HCT116 (cell line): ENCODE data around the gene TMEM54.

Experiments used
- CEBPB ChIP-seq: IDR thresholded peaks from 2 replicates; pipeline ENCODE4 v1.6.1; 2012; ENCODE audit warnings: low read depth
- CTCF ChIP-seq, 3 experiments: fragments of 200-600 bp in 1 of 3; sonication (generic) in 1 of 3; IDR thresholded peaks in 2 of 3; conservative IDR thresholded peaks in 1 of 3; 2 replicates each; pipeline ENCODE4 v1.5.1; 2012 to 2017; ENCODE audit warnings: low read depth in 2 of 3, low read length in 2 of 3, antibody characterized with exemption in 1 of 3, borderline replicate concordance in 1 of 3, control low read depth in 1 of 3, mild to moderate bottlenecking in 1 of 3, mixed read lengths in 1 of 3, mixed run types in 1 of 3, moderate library complexity in 1 of 3; ENCODE audit not compliant: insufficient read depth in 1 of 3
- EGR1 ChIP-seq: IDR thresholded peaks from 2 replicates; pipeline ENCODE4 v1.6.1; 2012; ENCODE audit warnings: low read depth
- EZH2phosphoT487 ChIP-seq: fragments of 200-600 bp; IDR thresholded peaks from 2 replicates; pipeline ENCODE4 v1.6.1; 2018; ENCODE audit warnings: antibody characterized with exemption, borderline replicate concordance
- POLR2A ChIP-seq: IDR thresholded peaks from 2 replicates; pipeline ENCODE4 v1.7.0; 2011; ENCODE audit warnings: borderline replicate concordance; ENCODE audit not compliant: insufficient read depth, insufficient read length; ENCODE audit errors: extremely low read depth
- POLR2AphosphoS5 ChIP-seq: IDR thresholded peaks from 2 replicates; pipeline ENCODE4 v1.6.1; 2011; ENCODE audit warnings: mild to moderate bottlenecking, low read depth, low read length, moderate library complexity
- RAD21 ChIP-seq: IDR thresholded peaks from 2 replicates; pipeline ENCODE4 v1.6.1; 2012; ENCODE audit warnings: low read depth, mild to moderate bottlenecking
- REST ChIP-seq: IDR thresholded peaks from 2 replicates; pipeline ENCODE4 v1.6.1; 2012; ENCODE audit warnings: low read depth
- SRF ChIP-seq: IDR thresholded peaks from 2 replicates; pipeline ENCODE4 v1.6.1; 2012; ENCODE audit warnings: low read depth
- TF ChIP-seq, protein P1 (sequence below): IDR thresholded peaks from 2 replicates; pipeline ENCODE4 v1.6.1; 2012

GRCh38 chr1:32918179-32918578, 17.0 kb upstream of the TMEM54 start:
- TF ChIP-seq CTCF (IDR thresholded peaks at IDR 0.05 in 2 of 3, conservative IDR thresholded peaks at IDR 0.05 in 1 of 3; ENCODE audit: borderline replicate concordance in 1 of 3, insufficient read depth in 1 of 3, low read depth in 2 of 3, low read length in 2 of 3), result no peak
- TF ChIP-seq, protein P1, sequence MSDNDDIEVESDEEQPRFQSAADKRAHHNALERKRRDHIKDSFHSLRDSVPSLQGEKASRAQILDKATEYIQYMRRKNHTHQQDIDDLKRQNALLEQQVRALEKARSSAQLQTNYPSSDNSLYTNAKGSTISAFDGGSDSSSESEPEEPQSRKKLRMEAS, result no peak
- no peak for TF ChIP-seq EZH2phosphoT487
- no peak for TF ChIP-seq CEBPB
- TF ChIP-seq POLR2AphosphoS5, result no peak
- TF ChIP-seq POLR2A, result no peak
- no peak for TF ChIP-seq EGR1
- no peak for TF ChIP-seq RAD21
- TF ChIP-seq REST, result no peak
- no peak for TF ChIP-seq SRF
